ENCODE results near the gene DBH.

DBH gene

GRCh38 chr9:133599470-133600173 is 36.5 kb upstream of the DBH start:
- DNase-seq (ENCODE audit: insufficient read length, low spot score) = no peak
- FAIRE-seq = no peak
- no peak for TF ChIP-seq CTCF (IDR thresholded peaks at IDR 0.05; ENCODE audit: insufficient read depth, missing control alignments)

GRCh38 chr9:133600739-133601138 is 35.4 kb upstream of the DBH start:
- no peak for TF ChIP-seq CTCF (IDR thresholded peaks at IDR 0.05; ENCODE audit: insufficient read depth, missing control alignments)
- DNase-seq (ENCODE audit: insufficient read length, low spot score) (no peak), FAIRE-seq (no peak)

GRCh38 chr9:133601746-133602145 is 34.4 kb upstream of the DBH start:
- TF ChIP-seq CTCF (IDR thresholded peaks at IDR 0.05; ENCODE audit: insufficient read depth, missing control alignments) = no peak
- no peak for FAIRE-seq
- DNase-seq (ENCODE audit: insufficient read length, low spot score) = no peak

GRCh38 chr9:133602277-133602676 is 33.9 kb upstream of the DBH start:
- no peak for TF ChIP-seq CTCF (IDR thresholded peaks at IDR 0.05; ENCODE audit: insufficient read depth, missing control alignments)
- FAIRE-seq (no peak), DNase-seq (ENCODE audit: insufficient read length, low spot score) (no peak)

GRCh38 chr9:133603135-133603927 is 32.8 kb upstream of the DBH start:
- DNase-seq (ENCODE audit: insufficient read length, low spot score) = no peak
- no peak for FAIRE-seq
- TF ChIP-seq CTCF (IDR thresholded peaks at IDR 0.05; ENCODE audit: insufficient read depth, missing control alignments) = peak; percentile 5

- no peak for DNase-seq (ENCODE audit: insufficient read length, low spot score)
- no peak for TF ChIP-seq CTCF (IDR thresholded peaks at IDR 0.05; ENCODE audit: insufficient read depth, missing control alignments)
- FAIRE-seq = no peak
These were observed 31.9 kb upstream of the DBH start for GRCh38 chr9:133604214-133604613.

GRCh38 chr9:133604856-133605255 is 31.3 kb upstream of the DBH start:
- TF ChIP-seq CTCF (IDR thresholded peaks at IDR 0.05; ENCODE audit: insufficient read depth, missing control alignments) = no peak
- no peak for DNase-seq (ENCODE audit: insufficient read length, low spot score)
- no peak for FAIRE-seq
